ENCODE measurements around the gene CNN2.

DNA sequence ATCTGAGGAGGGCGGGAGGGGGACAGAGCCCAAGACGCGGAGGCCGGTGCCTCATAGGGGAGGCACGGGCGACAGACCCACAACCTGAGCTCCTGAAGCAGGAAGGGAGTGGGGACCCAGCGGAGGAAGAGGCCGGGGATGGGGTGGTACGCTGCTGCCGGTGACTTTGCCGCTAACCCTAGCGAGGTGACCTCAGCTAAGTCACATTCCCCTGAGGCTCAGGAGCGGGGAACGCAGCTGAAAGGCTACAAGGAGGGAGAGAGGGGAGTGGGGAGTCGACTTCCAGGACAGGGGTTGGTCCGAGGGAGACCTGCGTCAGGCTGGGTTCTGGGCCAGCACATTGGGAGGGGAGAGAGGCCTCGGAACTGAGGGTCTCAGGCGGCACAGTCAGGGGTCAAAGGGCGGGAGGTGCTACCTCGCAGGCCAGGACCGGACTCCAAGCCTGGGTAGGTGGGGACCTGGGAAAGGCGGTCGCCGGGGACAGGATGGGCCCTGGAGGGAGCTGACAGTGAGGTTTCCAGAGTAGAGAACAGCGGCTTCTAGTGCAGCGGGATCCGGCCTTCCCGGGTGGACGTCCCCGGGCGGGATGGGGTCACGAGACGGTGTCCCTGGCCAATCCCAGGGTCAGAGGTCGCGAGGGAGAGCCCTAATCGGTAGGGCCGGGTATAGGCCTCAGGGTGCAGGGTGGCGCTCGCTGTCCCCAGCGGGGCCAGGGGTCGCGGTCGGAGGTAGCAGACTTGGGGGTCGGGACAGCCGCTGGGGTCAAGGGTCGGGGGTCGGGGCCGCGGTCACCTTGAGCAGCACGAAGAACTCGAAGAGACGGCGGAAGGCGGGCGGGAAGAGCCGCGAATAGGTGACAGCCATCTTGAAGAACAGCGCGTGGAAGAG, 6.2 kb upstream of the CNN2 start:
- TF ChIP-seq POLR2A (IDR thresholded peaks at IDR 0.05) (no peak), EP300 (IDR thresholded peaks at IDR 0.05) (no peak)
- TF ChIP-seq, protein P1, sequence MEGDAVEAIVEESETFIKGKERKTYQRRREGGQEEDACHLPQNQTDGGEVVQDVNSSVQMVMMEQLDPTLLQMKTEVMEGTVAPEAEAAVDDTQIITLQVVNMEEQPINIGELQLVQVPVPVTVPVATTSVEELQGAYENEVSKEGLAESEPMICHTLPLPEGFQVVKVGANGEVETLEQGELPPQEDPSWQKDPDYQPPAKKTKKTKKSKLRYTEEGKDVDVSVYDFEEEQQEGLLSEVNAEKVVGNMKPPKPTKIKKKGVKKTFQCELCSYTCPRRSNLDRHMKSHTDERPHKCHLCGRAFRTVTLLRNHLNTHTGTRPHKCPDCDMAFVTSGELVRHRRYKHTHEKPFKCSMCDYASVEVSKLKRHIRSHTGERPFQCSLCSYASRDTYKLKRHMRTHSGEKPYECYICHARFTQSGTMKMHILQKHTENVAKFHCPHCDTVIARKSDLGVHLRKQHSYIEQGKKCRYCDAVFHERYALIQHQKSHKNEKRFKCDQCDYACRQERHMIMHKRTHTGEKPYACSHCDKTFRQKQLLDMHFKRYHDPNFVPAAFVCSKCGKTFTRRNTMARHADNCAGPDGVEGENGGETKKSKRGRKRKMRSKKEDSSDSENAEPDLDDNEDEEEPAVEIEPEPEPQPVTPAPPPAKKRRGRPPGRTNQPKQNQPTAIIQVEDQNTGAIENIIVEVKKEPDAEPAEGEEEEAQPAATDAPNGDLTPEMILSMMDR (IDR thresholded peaks at IDR 0.05), result no peak

Measured in ovary (tissue), 3 donors.